ENCODE measurements around the gene HMG20B.

DNA sequence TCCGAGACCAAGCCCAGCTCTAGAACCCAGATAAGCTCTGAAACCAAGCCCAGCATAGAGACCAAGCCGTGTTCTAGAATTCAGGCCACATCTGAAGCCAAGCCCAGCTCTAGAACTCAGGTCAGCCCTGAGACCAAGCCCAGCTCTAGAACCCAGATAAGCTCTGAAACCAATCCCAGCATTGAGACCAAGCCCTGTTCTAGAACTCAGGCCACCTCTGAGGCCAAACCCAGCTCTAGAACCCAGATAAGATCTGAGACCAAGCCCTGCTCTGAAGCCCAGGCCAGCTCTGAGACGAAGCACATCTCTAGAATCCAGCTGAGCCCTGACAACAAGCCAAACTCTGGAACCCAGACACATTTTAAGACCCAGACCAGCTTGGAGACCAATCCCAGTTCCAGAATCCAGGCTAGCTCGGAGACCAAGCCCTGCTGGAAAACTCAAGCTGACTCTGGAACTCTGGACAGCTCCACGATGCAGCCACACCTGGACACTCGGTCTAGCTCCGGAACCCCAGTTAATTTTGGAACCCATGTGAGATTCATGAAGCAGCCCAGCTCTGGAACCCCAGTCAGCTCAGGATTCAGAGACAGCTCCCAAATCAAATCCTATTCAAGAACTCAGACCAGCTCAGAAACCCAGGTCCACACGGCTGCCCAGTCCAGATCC lies 18.4 kb downstream of the HMG20B start:
- no peak for TF ChIP-seq POLR2A (IDR thresholded peaks at IDR 0.05)
- TF ChIP-seq, protein P1, sequence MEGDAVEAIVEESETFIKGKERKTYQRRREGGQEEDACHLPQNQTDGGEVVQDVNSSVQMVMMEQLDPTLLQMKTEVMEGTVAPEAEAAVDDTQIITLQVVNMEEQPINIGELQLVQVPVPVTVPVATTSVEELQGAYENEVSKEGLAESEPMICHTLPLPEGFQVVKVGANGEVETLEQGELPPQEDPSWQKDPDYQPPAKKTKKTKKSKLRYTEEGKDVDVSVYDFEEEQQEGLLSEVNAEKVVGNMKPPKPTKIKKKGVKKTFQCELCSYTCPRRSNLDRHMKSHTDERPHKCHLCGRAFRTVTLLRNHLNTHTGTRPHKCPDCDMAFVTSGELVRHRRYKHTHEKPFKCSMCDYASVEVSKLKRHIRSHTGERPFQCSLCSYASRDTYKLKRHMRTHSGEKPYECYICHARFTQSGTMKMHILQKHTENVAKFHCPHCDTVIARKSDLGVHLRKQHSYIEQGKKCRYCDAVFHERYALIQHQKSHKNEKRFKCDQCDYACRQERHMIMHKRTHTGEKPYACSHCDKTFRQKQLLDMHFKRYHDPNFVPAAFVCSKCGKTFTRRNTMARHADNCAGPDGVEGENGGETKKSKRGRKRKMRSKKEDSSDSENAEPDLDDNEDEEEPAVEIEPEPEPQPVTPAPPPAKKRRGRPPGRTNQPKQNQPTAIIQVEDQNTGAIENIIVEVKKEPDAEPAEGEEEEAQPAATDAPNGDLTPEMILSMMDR (IDR thresholded peaks at IDR 0.05), result no peak
